SU-DHL-6 (cell line): ENCODE data around the gene NGLY1.

ENCODE experiments used
- EZH2phosphoT487 ChIP-seq: fragments of 200-600 bp; sonication (generic), shearing (Covaris generic); conservative IDR thresholded peaks from 2 replicates; pipeline ENCODE4 v1.6.1; 2018; ENCODE audit warnings: mild to moderate bottlenecking, antibody characterized with exemption, low read length, moderate library complexity, mixed read lengths
- TF ChIP-seq, protein P1 (sequence below): fragments of 200-600 bp; sonication (generic); IDR thresholded peaks from one replicate; pipeline ENCODE4 v1.5.1; 2017; ENCODE audit warnings: antibody characterized with exemption, mild to moderate bottlenecking, low read length, moderate library complexity; ENCODE audit not compliant: insufficient read depth, poor library complexity, severe bottlenecking

GRCh38 chr3:25782938-25783660 is at the start of gene NGLY1:
- TF ChIP-seq, protein P1, sequence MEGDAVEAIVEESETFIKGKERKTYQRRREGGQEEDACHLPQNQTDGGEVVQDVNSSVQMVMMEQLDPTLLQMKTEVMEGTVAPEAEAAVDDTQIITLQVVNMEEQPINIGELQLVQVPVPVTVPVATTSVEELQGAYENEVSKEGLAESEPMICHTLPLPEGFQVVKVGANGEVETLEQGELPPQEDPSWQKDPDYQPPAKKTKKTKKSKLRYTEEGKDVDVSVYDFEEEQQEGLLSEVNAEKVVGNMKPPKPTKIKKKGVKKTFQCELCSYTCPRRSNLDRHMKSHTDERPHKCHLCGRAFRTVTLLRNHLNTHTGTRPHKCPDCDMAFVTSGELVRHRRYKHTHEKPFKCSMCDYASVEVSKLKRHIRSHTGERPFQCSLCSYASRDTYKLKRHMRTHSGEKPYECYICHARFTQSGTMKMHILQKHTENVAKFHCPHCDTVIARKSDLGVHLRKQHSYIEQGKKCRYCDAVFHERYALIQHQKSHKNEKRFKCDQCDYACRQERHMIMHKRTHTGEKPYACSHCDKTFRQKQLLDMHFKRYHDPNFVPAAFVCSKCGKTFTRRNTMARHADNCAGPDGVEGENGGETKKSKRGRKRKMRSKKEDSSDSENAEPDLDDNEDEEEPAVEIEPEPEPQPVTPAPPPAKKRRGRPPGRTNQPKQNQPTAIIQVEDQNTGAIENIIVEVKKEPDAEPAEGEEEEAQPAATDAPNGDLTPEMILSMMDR: no peak
- no peak for TF ChIP-seq EZH2phosphoT487
